Panc1 (cell line): ENCODE measurements around the gene FETUB.

Source experiments
- CTCF ChIP-seq: fragments of 450-650 bp; IDR thresholded peaks from 2 replicates; pipeline ENCODE4 v1.5.1; 2017; ENCODE audit warnings: mild to moderate bottlenecking
- POLR2AphosphoS5 ChIP-seq: IDR thresholded peaks from 2 replicates; pipeline ENCODE4 v1.6.1; 2012; ENCODE audit warnings: mild to moderate bottlenecking, low read depth, low read length, moderate library complexity
- SIN3A ChIP-seq: IDR thresholded peaks from 2 replicates; pipeline ENCODE4 v1.6.1; 2012; ENCODE audit warnings: low read depth, mild to moderate bottlenecking, low read length, moderate library complexity, borderline replicate concordance; ENCODE audit not compliant: insufficient read depth
- TF ChIP-seq, protein P1 (sequence below), 2 experiments: IDR thresholded peaks; 2 replicates each; pipeline ENCODE4 v1.6.1; 2011 to 2012; ENCODE audit warnings: low read depth in 2 of 2, control low read depth in 1 of 2, low read length in 1 of 2, mild to moderate bottlenecking in 1 of 2, moderate library complexity in 1 of 2; ENCODE audit not compliant: insufficient read depth in 1 of 2

DNA sequence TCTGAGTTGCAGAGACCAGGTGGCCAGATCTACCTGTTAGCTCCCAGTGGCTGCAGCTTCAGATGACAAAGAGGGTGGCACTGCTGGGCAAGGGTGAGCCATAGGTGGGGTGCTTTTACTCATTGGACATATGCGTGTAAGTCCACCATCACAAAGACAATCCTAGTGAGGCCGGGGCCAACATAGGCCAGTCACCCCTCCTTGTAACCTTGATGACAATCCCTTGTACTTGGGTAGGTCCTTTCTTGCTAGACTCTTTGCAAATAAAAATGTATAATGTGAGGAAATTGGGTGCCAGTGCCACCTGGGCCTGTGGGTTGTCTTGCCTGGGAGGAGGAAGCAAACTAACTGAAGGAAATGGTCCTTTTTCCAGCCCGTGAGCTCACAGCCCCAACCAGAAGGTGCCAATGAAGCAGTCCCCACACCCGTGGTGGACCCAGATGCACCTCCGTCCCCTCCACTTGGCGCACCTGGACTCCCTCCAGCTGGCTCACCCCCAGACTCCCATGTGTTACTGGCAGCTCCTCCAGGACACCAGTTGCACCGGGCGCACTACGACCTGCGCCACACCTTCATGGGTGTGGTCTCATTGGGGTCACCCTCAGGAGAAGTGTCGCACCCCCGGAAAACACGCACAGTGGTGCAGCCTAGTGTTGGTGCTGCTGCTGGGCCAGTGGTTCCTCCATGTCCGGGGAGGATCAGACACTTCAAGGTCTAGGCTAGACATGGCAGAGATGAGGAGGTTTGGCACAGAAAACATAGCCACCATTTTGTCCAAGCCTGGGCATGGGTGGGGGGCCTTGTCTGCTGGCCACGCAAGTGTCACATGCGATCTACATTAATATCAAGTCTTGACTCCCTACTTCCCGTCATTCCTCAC, 19.7 kb upstream of the FETUB start:
- TF ChIP-seq CTCF (no peak), POLR2AphosphoS5 (no peak), SIN3A (no peak)
- TF ChIP-seq, protein P1, sequence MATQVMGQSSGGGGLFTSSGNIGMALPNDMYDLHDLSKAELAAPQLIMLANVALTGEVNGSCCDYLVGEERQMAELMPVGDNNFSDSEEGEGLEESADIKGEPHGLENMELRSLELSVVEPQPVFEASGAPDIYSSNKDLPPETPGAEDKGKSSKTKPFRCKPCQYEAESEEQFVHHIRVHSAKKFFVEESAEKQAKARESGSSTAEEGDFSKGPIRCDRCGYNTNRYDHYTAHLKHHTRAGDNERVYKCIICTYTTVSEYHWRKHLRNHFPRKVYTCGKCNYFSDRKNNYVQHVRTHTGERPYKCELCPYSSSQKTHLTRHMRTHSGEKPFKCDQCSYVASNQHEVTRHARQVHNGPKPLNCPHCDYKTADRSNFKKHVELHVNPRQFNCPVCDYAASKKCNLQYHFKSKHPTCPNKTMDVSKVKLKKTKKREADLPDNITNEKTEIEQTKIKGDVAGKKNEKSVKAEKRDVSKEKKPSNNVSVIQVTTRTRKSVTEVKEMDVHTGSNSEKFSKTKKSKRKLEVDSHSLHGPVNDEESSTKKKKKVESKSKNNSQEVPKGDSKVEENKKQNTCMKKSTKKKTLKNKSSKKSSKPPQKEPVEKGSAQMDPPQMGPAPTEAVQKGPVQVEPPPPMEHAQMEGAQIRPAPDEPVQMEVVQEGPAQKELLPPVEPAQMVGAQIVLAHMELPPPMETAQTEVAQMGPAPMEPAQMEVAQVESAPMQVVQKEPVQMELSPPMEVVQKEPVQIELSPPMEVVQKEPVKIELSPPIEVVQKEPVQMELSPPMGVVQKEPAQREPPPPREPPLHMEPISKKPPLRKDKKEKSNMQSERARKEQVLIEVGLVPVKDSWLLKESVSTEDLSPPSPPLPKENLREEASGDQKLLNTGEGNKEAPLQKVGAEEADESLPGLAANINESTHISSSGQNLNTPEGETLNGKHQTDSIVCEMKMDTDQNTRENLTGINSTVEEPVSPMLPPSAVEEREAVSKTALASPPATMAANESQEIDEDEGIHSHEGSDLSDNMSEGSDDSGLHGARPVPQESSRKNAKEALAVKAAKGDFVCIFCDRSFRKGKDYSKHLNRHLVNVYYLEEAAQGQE (IDR thresholded peaks at IDR 0.05; ENCODE audit: insufficient read depth in 1 of 2, low read depth in 2 of 2, low read length in 1 of 2) = no peak
